AG04450 (cell line): ENCODE measurements around the gene ZNF366. TPM values are rescaled to one million over a fixed set of nuclear protein-coding genes. Genes with fewer than 3 reads are reported as not detected.

ENCODE experiments used
- CTCF ChIA-PET: fragments of 300-600, 350-600 bp; formaldehyde crosslinking; extraction: SDS; loops from one replicate; lab custom pipeline; 2022; ENCODE audit warnings: antibody characterized with exemption, inconsistent platforms; lab: Charles Lee
- POLR2A ChIA-PET: fragments of 350-600 bp; formaldehyde crosslinking; extraction: SDS; loops from one replicate; lab custom pipeline; 2021; ENCODE audit warnings: antibody characterized with exemption, inconsistent platforms; lab: Yijun Ruan, JAX
- DNase-seq: peaks from one replicate; pipeline ENCODE4 v3.0.0-alpha.2; 2011; ENCODE audit warnings: low read depth, low spot score
- H3K27ac ChIP-seq: one replicate; pipeline ENCODE4 v1.5.1; 2012; ENCODE audit warnings: low read depth, low read length, control low read depth
- H3K27me3 ChIP-seq: one replicate; pipeline ENCODE4 v1.6.0; 2012; ENCODE audit warnings: low read length; ENCODE audit not compliant: control insufficient read depth, insufficient read depth
- H3K4me3 ChIP-seq: 2 replicates; pipeline ENCODE4 v1.5.1; 2011; ENCODE audit warnings: mild to moderate bottlenecking, low read depth, low read length, control low read depth
- H3K9me3 ChIP-seq: 2 replicates; pipeline ENCODE4 v1.5.1; 2012; ENCODE audit warnings: low read length; ENCODE audit not compliant: control insufficient read depth, insufficient read depth
- CTCF ChIP-seq: IDR thresholded peaks from 2 replicates; pipeline ENCODE4 v1.5.1; 2011; ENCODE audit warnings: low read depth, low read length, control low read depth, inconsistent platforms
- polyA plus RNA-seq: library from polyadenylated mRNA; depleted of rRNA; stranded (reverse); fragments of >200 nt; gene quantifications from 2 replicates; pipeline ENCODE4 v1.2.3, GENCODE V29; 2011

The ZNF366 gene
- polyA plus RNA-seq, 1 experiment = not detected

GRCh38 chr5:72522607-72523006 is 15.4 kb upstream of the ZNF366 start:
- Histone ChIP-seq H3K4me3 (no peak overlapping the region), H3K27ac (no peak overlapping the region), H3K27me3 (no peaks in the 10 kb centered on the region), H3K9me3 (peaks cover 5% of the 10 kb centered on the region; the same call in 1 of the 2 replicates)
- POLR2A ChIA-PET = no interaction called here
- DNase-seq = no peak
- TF ChIP-seq CTCF = no peak
- CTCF ChIA-PET = interaction anchor here (1.0 to 2.6 kb wide), 3 partner anchors 153 to 214 kb away, joined by 3 to 20 read pairs (median 7); no protein-coding TSS in a partner anchor

GRCh38 chr5:72519111-72519510 is 11.9 kb upstream of the ZNF366 start:
- no peak for TF ChIP-seq CTCF
- H3K27ac ChIP-seq = no peak overlapping the region

GRCh38 chr5:72518001-72518683 is 10.9 kb upstream of the ZNF366 start:
- Histone ChIP-seq H3K9me3 (peaks cover 5% of the 10 kb centered on the region; the same call in 1 of the 2 replicates), H3K27ac (no peak overlapping the region), H3K4me3 (no peak overlapping the region), H3K27me3 (no peaks in the 10 kb centered on the region)
- no peak for TF ChIP-seq CTCF
- POLR2A ChIA-PET = interaction anchor here (0.7 to 0.8 kb wide), 2 partner anchors 31 to 80 kb away, joined by 3 read pairs; no protein-coding TSS in a partner anchor
- CTCF ChIA-PET = interaction anchor here (0.8 to 1.3 kb wide), 2 partner anchors 152 kb away, joined by 4 read pairs; no protein-coding TSS in a partner anchor
- DNase-seq = no peak

More at GRCh38 chr5:72519111-72519510, 11.9 kb upstream of the ZNF366 start:
- H3K27me3 ChIP-seq = no peaks in the 10 kb centered on the region
- POLR2A ChIA-PET = no interaction called here
- no peak overlapping the region for H3K4me3 ChIP-seq
- CTCF ChIA-PET = interaction anchor here (0.8 to 1.6 kb wide), 2 partner anchors 153 kb away, joined by 4 to 11 read pairs; no protein-coding TSS in a partner anchor
- DNase-seq = no peak
- peaks cover 5% of the 10 kb centered on the region; the same call in 1 of the 2 replicates for H3K9me3 ChIP-seq

DNA sequence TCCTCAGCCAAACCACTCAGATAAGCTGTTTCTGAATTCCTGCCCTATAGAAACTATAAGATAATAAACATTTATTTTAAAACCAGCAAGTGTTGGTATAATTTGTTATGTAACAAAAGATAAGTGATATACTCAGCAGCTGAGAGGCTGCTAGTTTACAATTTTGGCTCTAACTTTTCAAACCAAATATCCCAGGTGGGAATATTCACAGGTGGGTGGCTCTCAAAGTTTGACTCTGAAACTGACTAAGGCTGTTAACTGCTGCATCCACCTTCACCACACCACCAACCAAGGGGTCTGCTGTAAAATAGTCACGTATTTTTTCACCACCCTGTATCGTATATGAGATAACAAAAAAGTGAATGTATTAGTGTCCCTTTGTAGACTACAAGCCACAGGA is 9.7 kb upstream of the ZNF366 start:
- ChIA-PET POLR2A (no interaction called here), CTCF (interaction anchor here (1.3 kb wide), 1 partner anchor 150 kb away, joined by 4 read pairs; no protein-coding TSS in a partner anchor)
- TF ChIP-seq CTCF = no peak
- H3K4me3 ChIP-seq = no peak overlapping the region
- peaks cover 5% of the 10 kb centered on the region; the same call in 1 of the 2 replicates for H3K9me3 ChIP-seq
- DNase-seq = no peak
- H3K27ac ChIP-seq = no peak overlapping the region
- no peaks in the 10 kb centered on the region for H3K27me3 ChIP-seq

GRCh38 chr5:72515211-72515610 is 8.0 kb upstream of the ZNF366 start:
- Histone ChIP-seq H3K27ac (no peak overlapping the region), H3K27me3 (no peaks in the 10 kb centered on the region), H3K4me3 (no peak overlapping the region), H3K9me3 (peaks cover 5% of the 10 kb centered on the region; the same call in 1 of the 2 replicates)
- no peak for TF ChIP-seq CTCF
- CTCF ChIA-PET = interaction anchor here (2.9 kb wide), 1 partner anchor 9 kb away, joined by 9 read pairs; no protein-coding TSS in a partner anchor
- POLR2A ChIA-PET = no interaction called here
- no peak for DNase-seq
